ENCODE results near the gene ULK4.

Gene ULK4

DNA sequence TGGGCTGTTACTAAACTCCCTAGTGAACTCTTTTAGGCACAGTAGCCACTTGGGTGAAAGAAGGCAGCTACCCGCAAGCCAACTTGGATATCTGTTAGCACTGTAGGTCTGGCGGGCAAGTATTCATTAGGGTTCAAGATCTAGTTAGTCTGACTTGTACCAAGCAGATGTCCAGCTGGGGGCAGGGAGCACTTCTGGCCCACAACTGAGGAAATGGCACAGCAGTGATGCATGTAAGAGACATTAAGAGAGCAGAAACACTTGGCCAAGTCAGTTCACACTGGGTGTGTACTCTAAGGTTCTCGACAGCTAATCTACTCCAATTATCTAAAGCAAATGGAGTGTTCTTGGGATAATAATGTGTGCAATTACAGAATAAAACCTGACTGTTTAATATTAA is 630.9 kb downstream of the ULK4 start:
- Histone ChIP-seq H3K79me2 (ENCODE audit: low read length) (no peaks in the 10 kb centered on the region), H3K4me1 (ENCODE audit: low read length) (no peaks in the 10 kb centered on the region), H3K9me3 (ENCODE audit: insufficient read depth, low read length) (no peaks in the 10 kb centered on the region), H2AFZ (ENCODE audit: low read depth, low read length) (no peak overlapping the region), H3K9ac (ENCODE audit: low read length) (no peak overlapping the region), H3K36me3 (replicated peaks; ENCODE audit: low read depth, low read length) (no peaks in the 10 kb centered on the region), H3K4me2 (ENCODE audit: low read length) (no peak overlapping the region), H3K27me3 (ENCODE audit: low read depth, low read length) (peaks cover 20% of the 10 kb centered on the region), H3K4me3 (ENCODE audit: low read length) (no peak overlapping the region), H4K20me1 (ENCODE audit: insufficient read depth, low read length) (no peaks in the 10 kb centered on the region), H3K27ac (ENCODE audit: low read length) (no peak overlapping the region)
- no peak for TF ChIP-seq EZH2phosphoT487 (IDR thresholded peaks at IDR 0.05; ENCODE audit: low read depth)
- no peak for TF ChIP-seq CTCF (IDR thresholded peaks at IDR 0.05; ENCODE audit: low read depth, low read length)

GRCh38 chr3:41330465-41330864 is 631.4 kb downstream of the ULK4 start:
- H3K4me1 ChIP-seq (ENCODE audit: low read length): no peaks in the 10 kb centered on the region
- no peak overlapping the region for H2AFZ ChIP-seq (ENCODE audit: low read depth, low read length)
- H3K27me3 ChIP-seq (ENCODE audit: low read depth, low read length): peaks cover 20% of the 10 kb centered on the region
- no peaks in the 10 kb centered on the region for H3K79me2 ChIP-seq (ENCODE audit: low read length)
- no peak overlapping the region for H3K4me2 ChIP-seq (ENCODE audit: low read length)
- no peak overlapping the region for H3K4me3 ChIP-seq (ENCODE audit: low read length)
- no peaks in the 10 kb centered on the region for H3K36me3 ChIP-seq (replicated peaks; ENCODE audit: low read depth, low read length)
- H4K20me1 ChIP-seq (ENCODE audit: insufficient read depth, low read length): no peaks in the 10 kb centered on the region
- no peak overlapping the region for H3K27ac ChIP-seq (ENCODE audit: low read length)
- no peak overlapping the region for H3K9ac ChIP-seq (ENCODE audit: low read length)
- no peak for TF ChIP-seq EZH2phosphoT487 (IDR thresholded peaks at IDR 0.05; ENCODE audit: low read depth)
- no peak for TF ChIP-seq CTCF (IDR thresholded peaks at IDR 0.05; ENCODE audit: low read depth, low read length)
- no peaks in the 10 kb centered on the region for H3K9me3 ChIP-seq (ENCODE audit: insufficient read depth, low read length)

GRCh38 chr3:41329881-41330280 is 632.0 kb downstream of the ULK4 start:
- Histone ChIP-seq H2AFZ (ENCODE audit: low read depth, low read length) (no peak overlapping the region), H3K27me3 (ENCODE audit: low read depth, low read length) (peaks cover 20% of the 10 kb centered on the region), H3K79me2 (ENCODE audit: low read length) (no peaks in the 10 kb centered on the region), H3K9ac (ENCODE audit: low read length) (no peak overlapping the region), H3K4me2 (ENCODE audit: low read length) (no peak overlapping the region), H3K4me3 (ENCODE audit: low read length) (no peak overlapping the region), H3K36me3 (replicated peaks; ENCODE audit: low read depth, low read length) (no peaks in the 10 kb centered on the region), H3K4me1 (ENCODE audit: low read length) (no peaks in the 10 kb centered on the region), H3K9me3 (ENCODE audit: insufficient read depth, low read length) (no peaks in the 10 kb centered on the region), H4K20me1 (ENCODE audit: insufficient read depth, low read length) (no peaks in the 10 kb centered on the region), H3K27ac (ENCODE audit: low read length) (no peak overlapping the region)
- no peak for TF ChIP-seq CTCF (IDR thresholded peaks at IDR 0.05; ENCODE audit: low read depth, low read length)
- no peak for TF ChIP-seq EZH2phosphoT487 (IDR thresholded peaks at IDR 0.05; ENCODE audit: low read depth)

GRCh38 chr3:41328926-41329325 is 633.0 kb downstream of the ULK4 start:
- H3K9ac ChIP-seq (ENCODE audit: low read length): no peak overlapping the region
- no peak overlapping the region for H3K4me3 ChIP-seq (ENCODE audit: low read length)
- TF ChIP-seq CTCF (IDR thresholded peaks at IDR 0.05; ENCODE audit: low read depth, low read length) (no peak), EZH2phosphoT487 (IDR thresholded peaks at IDR 0.05; ENCODE audit: low read depth) (no peak)
- H3K4me2 ChIP-seq (ENCODE audit: low read length): no peak overlapping the region
- H3K79me2 ChIP-seq (ENCODE audit: low read length): no peaks in the 10 kb centered on the region
- no peaks in the 10 kb centered on the region for H3K36me3 ChIP-seq (replicated peaks; ENCODE audit: low read depth, low read length)
- H3K9me3 ChIP-seq (ENCODE audit: insufficient read depth, low read length): no peaks in the 10 kb centered on the region
- H3K4me1 ChIP-seq (ENCODE audit: low read length): no peaks in the 10 kb centered on the region
- no peaks in the 10 kb centered on the region for H4K20me1 ChIP-seq (ENCODE audit: insufficient read depth, low read length)
- peaks cover 20% of the 10 kb centered on the region for H3K27me3 ChIP-seq (ENCODE audit: low read depth, low read length)
- H3K27ac ChIP-seq (ENCODE audit: low read length): no peak overlapping the region
- no peak overlapping the region for H2AFZ ChIP-seq (ENCODE audit: low read depth, low read length)

All from OCI-LY3 (cell line).